Activated CD4-positive, alpha-beta T cell treated with anti-CD3 and anti-CD28 coated beads for 4 hours (primary cell): ENCODE results near the gene TKTL2.
"Not testable (repeated sequence)": the region's sequence is repeated elsewhere in the genome, so short reads cannot be mapped to it uniquely, and the experiment has no call there.

Experiments
- DNase-seq, 2 donors: peaks; one replicate each; pipeline ENCODE4 v3.0.0-alpha.2; 2020

TKTL2 gene

GRCh38 chr4:163473576-163473975 lies at the start of gene TKTL2:
TKTL2 (minus strand) TSS chr4:163473754; CDS start chr4:163473734, 20 bp downstream.
- DNase-seq: no peak

GRCh38 chr4:163515198-163515597 lies 41.6 kb upstream of the TKTL2 start:
- DNase-seq: no peak

DNA sequence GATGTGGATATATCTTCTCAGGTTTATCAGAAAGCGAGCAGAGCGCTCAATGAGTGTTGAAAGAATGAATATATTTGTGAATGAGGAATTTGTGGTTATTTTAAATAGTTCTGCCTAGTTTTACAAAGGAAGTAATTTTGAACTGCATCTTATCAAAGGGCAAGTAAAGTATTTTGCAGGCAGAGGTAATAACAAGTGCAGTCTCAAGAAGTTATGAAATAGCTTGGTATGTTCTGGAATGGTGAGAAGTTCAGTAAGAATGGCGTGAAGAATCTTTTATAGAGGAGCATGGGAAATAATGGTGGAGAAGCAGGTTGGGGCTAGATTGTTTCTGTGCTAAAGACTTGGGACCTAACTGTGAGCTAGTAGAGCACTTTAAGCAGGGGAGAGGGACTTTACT lies 31.8 kb upstream of the TKTL2 start:
- no peak for DNase-seq

DNA sequence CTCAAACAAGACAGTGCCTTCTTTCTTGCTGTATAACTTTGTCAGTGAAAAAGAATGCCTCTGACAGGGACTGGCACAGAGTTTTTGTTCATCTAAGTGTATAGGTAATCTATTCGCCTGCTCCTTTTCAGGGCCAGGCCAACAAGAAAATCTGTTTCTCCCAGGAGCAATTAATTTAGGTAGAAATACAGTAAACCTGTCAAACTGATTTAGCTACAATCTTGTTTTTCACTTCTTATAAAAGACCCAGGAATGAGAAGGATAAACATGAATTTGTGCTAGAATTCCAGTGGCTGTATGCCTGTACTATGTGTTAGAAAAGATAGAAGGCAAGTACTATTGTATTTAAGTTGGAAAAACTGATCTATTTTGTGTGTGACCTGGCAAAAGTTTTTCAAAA lies 27.0 kb upstream of the TKTL2 start:
- DNase-seq: no peak

DNA sequence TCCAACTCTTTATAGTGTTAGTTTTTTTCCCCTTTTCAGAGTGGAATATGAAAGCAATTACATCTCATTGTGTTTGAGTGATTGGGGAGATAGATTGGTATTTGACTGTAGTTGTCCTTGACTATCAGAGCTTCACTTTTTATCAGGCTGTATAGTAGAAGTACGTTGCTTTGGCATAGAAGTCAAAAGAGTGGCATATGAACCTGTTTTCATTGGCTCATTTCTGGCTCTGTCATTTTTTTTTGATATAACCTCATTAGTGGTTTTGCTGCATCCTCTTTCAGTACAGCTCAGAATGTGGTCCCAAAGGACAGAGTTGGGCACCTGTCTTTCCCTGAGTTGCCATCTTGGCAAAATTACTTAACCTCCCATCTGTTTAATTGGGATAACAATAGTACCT lies 22.3 kb upstream of the TKTL2 start:
- no peak for DNase-seq

DNA sequence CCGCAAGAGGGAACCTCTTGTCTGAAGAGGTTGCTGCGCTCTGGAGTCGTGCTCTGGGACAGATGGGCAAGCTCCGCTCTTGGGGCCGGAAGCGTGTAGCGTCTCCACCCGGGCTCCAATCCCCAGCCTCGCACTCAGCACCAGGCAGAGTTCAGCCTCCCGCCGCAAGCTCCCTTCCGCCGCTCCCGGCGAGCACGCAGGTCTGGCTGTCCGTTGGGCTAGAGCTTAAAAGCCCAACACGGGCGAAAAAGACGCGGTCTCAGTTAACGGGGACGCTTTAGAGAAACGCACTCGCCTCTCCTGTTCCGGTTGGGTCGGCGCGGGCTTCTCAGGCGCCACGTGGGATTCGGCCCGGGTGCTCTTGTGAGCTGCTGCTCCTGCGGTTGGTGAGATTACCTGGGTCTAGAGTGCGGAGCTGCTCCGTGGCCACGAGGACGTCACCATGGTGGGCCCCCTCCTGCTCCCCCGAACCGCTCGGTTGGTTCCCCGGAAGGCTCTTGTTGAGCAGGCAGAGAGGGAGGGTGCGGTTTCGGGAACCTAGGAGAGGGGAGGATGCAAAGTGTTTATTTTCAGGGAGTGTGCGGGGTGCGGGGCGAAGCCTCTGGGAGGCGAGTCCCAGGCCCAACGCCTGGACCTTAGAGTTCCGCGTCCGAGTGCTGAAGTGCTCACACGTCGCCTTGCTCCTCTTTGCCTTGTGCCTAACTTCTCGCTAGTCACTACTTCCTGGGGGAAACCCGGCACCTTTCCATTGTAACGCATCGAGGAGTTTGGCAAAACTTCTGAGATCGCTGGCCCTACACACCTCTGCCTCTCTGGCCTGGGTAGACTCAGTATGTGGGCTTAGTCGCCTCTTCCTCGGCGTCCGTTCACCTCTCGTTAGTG lies 21.0 kb upstream of the TKTL2 start, which contains the start of gene TMA16:
Gene TMA16 (plus strand): TSS at position 331 of the 882 bp plus-strand sequence. CDS start 112 bp downstream, at position 443.
- peak; percentile 78 to 82 for DNase-seq

- DNase-seq: no peak
Measured at GRCh38 chr4:163493643-163494359, 20.2 kb upstream of the TKTL2 start.

GRCh38 chr4:163492951-163493504 lies 19.5 kb upstream of the TKTL2 start:
- DNase-seq: no peak

- no peak for DNase-seq
Measured at GRCh38 chr4:163489929-163490328, 16.4 kb upstream of the TKTL2 start.

- no peak for DNase-seq
Measured at GRCh38 chr4:163486321-163486720, 12.8 kb upstream of the TKTL2 start.

GRCh38 chr4:163485589-163485988 lies 12.0 kb upstream of the TKTL2 start:
- DNase-seq: no peak

DNA sequence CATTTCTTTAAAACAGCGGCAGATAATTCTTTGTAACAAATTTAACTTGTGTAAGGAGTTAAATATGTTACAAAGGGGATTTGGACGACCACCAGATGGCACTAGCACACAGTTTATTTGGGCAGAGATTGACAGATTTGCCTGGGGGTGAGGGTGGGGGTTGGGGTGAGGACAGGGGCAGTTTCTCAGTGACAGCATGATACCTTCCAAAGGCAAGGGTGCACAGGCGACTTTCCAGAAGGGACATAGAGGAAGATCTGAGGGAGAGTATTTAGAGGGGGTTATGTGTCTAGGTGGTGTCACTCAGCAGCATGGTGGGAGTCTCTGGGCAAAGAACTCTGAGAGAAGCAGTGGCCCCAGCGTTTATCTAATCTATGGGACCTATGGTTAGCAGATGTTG lies 11.4 kb upstream of the TKTL2 start:
- peak; percentile 44 to 52 for DNase-seq

DNA sequence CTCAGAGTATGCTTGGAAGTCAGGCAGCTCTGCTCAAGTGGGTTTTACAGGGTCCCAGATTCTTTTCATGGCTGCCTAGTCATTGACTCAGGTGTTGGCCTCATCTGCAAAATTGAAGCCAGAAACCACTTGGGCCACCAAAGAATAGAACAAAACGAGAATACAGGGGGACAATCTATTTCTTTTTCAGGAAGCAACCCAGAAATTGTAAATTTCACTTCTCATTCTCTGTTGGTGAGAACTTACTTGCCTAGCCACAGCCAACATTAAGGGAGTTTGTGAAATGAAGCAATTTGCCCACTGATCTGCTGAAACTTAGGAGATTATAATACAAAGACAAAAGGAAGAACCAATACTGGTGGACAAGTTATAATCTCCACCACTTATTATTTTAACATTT lies 8.6 kb upstream of the TKTL2 start:
- no peak for DNase-seq

DNA sequence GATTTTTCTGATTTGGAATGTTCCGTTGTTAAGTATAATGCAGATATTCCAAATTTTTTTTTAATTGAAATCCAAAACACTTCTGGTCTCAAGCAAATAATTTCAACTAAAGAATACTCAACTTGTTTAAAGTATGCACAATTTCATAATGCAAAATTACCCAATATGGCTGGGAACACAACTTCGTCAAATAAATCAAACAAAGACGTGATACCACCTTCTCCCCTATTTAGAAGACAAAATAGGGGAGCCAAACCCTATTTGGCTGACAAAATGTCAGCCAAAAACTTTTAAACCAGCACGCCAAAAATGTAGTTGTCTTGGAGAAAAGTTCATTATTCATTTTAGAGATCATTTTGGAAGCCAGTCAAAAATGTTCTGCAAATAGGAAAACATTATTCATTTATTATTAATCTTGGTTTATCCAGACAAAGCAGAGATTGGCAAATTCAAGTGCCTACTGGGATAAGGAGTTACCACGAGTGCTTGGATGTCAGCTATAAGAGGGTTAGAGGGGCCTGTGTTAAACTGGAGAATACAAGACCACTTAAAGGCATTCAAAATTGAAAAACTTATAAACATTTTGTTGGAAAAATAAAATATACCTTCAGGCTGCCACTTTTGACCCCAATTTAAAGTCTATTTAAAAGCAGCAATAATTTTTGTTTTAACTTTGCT lies 3.3 kb upstream of the TKTL2 start:
- no peak for DNase-seq

DNA sequence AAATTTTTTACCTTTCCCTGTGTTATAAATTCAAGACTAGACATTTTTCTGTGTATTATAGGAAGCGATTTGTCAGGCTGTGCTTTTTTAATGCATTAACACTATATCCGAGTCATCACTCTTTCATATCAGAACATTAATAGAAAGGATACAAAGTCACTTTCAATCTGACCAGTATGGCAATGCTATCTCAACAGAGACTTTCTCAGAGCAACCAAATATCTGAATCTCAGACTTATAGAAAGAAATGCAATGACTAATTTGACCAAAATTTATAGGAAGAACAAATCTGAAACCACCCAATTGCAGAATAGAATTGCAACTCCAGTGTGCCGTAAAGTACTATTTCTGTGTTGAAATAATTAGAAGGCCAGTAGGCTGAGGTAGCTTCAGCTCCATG lies 473 bp upstream of the TKTL2 start:
- no peak for DNase-seq

DNA sequence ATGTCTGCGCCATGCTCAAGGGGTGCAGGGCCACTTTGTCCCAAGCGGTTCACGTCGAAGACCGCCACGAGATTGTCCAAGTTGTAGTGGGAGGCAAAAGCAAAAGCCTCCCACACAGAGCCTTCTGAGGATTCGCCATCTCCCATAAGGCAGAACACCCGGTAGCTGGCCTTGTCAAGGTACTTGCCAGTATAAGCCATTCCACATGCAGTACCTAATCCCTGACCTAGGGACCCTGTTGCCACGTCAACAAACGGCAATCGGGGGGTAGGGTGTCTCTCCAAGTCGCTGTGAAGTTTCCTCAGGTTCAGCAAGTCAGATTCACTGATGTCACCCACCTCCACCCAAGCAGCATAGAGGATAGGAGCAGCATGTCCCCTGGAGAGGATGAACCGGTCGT lies 424 bp downstream of the TKTL2 start:
- no peak for DNase-seq

DNA sequence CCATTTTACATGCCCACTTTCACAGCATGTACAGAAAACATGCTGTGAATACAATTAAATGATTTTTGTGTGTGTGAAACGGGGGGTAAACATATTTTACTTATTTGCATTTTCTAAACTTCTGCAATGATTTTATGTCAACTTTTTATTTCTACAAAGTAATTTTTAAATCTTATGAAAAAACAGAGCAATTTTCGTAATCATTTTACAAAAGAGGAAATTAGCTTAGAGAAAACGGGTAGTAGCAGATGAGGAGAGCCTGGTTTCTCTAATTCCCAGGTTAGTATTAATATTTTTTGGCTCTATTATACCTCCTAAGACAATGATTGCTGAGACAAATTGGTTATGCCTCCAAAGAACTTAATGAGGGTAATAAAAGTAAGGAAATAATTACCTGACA lies 3.2 kb downstream of the TKTL2 start:
- no peak for DNase-seq

- no peak for DNase-seq
Measured at GRCh38 chr4:163467082-163467770, 6.3 kb downstream of the TKTL2 start.

GRCh38 chr4:163462556-163462955 lies 11.0 kb downstream of the TKTL2 start:
- DNase-seq: no peak

DNA sequence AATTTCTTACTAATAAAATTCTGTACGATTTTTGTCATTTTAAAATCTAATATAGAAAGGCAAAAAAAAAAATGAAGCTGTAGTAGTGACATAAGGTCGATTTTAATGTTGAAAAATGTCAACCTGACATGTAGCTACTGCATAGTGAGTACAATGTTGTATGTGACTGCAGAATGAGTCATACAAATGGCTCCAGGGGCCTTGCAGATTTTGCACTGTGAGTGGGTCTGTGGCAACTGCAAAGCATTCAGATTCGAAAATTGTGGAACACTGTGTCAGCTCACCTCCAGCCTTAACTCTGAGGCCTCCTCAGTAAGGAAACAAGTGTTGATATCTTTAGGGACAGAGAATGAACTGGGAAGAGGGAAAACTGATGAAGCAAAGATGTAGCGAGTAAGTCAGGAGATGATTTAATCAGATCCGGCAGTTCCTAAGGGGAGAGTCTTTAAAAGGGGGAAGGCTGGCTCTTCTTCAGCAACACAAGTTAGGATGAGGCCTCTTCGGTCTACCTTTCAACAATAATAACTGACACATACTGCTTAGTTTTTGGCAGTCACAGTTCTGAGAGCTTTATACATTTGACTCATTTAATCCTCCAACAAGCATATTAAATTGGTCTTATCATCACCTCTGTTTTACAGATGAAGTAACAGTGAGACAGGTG lies 24.9 kb downstream of the TKTL2 start:
- no peak for DNase-seq

DNA sequence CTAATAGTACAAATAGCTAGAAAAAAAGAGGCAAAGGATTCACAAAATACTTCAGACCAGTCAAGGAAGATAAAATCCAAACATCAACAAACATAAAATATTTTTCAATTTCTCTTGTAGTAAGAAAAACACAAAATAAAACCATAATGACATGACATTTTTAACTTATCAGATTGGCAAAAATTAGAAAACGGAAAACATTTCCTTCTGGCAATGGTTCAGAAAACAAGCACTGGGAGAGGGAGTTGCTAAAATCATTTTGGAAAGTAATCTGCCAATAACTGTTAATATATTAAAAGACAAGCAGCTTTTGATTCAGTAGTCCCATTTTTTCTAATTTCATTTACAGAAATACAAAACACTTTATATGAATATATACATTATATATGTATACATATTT lies 26.1 kb downstream of the TKTL2 start:
- no peak for DNase-seq

DNA sequence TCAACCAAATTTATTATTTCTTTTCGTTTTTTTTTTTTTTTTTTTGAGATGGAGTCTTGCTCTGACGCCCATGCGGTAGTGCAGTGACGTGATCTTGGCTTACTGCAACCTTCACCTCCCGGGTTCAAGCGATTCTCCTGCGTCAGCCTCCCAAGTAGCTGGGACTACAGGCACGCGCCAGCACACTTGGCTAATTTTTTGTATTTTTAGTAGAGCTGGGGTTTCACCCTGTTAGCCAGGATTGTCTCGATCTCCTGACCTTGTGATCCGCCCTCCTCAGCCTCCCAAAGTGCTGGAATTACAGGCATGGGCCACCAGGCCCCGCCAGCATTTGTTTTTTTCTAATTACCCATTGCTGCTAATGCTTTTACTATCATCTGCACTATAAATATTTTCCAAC lies 26.5 kb downstream of the TKTL2 start:
- not testable (repeated sequence) for DNase-seq
